HG03097 (cell line): ENCODE data around the gene TATDN3.
"Not testable (repeated sequence)": the region's sequence is repeated elsewhere in the genome, so short reads cannot be mapped to it uniquely, and the experiment has no call there.

Source experiments
- ATAC-seq: cut with Tn5 transposase; IDR thresholded peaks from one replicate; pipeline ENCODE4 v1.9.1; 2021; ENCODE audit not compliant: unreplicated experiment, low FRiP score

TATDN3 gene

GRCh38 chr1:212774584-212774983, 17.1 kb upstream of the TATDN3 start:
- ATAC-seq = no peak

GRCh38 chr1:212775241-212775640, 16.5 kb upstream of the TATDN3 start:
- no peak for ATAC-seq

GRCh38 chr1:212777151-212777550, 14.5 kb upstream of the TATDN3 start:
- no peak for ATAC-seq

- not testable (repeated sequence) for ATAC-seq
Measured at GRCh38 chr1:212779086-212779485, 12.6 kb upstream of the TATDN3 start.

- no peak for ATAC-seq
Measured at GRCh38 chr1:212780759-212781158, 10.9 kb upstream of the TATDN3 start.

- ATAC-seq = no peak
Measured at GRCh38 chr1:212781225-212781624, 10.5 kb upstream of the TATDN3 start.

- ATAC-seq = no peak
Measured at GRCh38 chr1:212782422-212783154, 9.1 kb upstream of the TATDN3 start.

GRCh38 chr1:212783976-212784375, 7.7 kb upstream of the TATDN3 start:
- no peak for ATAC-seq

GRCh38 chr1:212785871-212786270, 5.8 kb upstream of the TATDN3 start:
- ATAC-seq = no peak

- ATAC-seq = no peak
Measured at GRCh38 chr1:212791261-212791675, 426 bp upstream of the TATDN3 start.

- no peak for ATAC-seq
Measured at GRCh38 chr1:212792396-212792908, 758 bp downstream of the TATDN3 start.

- ATAC-seq = peak; percentile 69
Measured at GRCh38 chr1:212794561-212795014, 2.9 kb downstream of the TATDN3 start.

GRCh38 chr1:212797681-212798080, 6.0 kb downstream of the TATDN3 start:
- no peak for ATAC-seq

GRCh38 chr1:212805767-212806166, 14.1 kb downstream of the TATDN3 start:
- no peak for ATAC-seq

- ATAC-seq = no peak
Measured at GRCh38 chr1:212814537-212815334, 23.0 kb downstream of the TATDN3 start.

- no peak for ATAC-seq
Measured at GRCh38 chr1:212816567-212817278, 25.0 kb downstream of the TATDN3 start.

- ATAC-seq = no peak
Measured at GRCh38 chr1:212819726-212820125, 28.0 kb downstream of the TATDN3 start.

GRCh38 chr1:212820969-212821368, 29.3 kb downstream of the TATDN3 start:
- no peak for ATAC-seq

GRCh38 chr1:212822956-212823355, 31.3 kb downstream of the TATDN3 start:
- ATAC-seq = no peak

GRCh38 chr1:212824201-212824600, 32.5 kb downstream of the TATDN3 start:
- no peak for ATAC-seq
